ENCODE data around the gene AGPAT3.

AGPAT3 gene

GRCh38 chr21:43982489-43983078, 117.6 kb downstream of the AGPAT3 start:
- DNase-seq: no peak

- no peak for DNase-seq
Observed at GRCh38 chr21:43983390-43983789, 118.4 kb downstream of the AGPAT3 start.

GRCh38 chr21:43983860-43984420, 118.9 kb downstream of the AGPAT3 start:
- DNase-seq: no peak

- DNase-seq: no peak
Observed at GRCh38 chr21:43984905-43985689, 120.1 kb downstream of the AGPAT3 start.

GRCh38 chr21:43985690-43986251, 120.7 kb downstream of the AGPAT3 start:
- no peak for DNase-seq

GRCh38 chr21:43986544-43987451, 121.8 kb downstream of the AGPAT3 start:
- DNase-seq: no peak

- no peak for DNase-seq
Observed at GRCh38 chr21:43987509-43987908, 122.5 kb downstream of the AGPAT3 start.

GRCh38 chr21:43988016-43988415, 123.0 kb downstream of the AGPAT3 start:
- no peak for DNase-seq

- DNase-seq: no peak
Observed at GRCh38 chr21:43988506-43989230, 123.6 kb downstream of the AGPAT3 start.

GRCh38 chr21:43989401-43989800, 124.4 kb downstream of the AGPAT3 start:
- DNase-seq: no peak

- DNase-seq: no peak
Observed at GRCh38 chr21:43991447-43991991, 126.5 kb downstream of the AGPAT3 start.

- DNase-seq: no peak
Observed at GRCh38 chr21:43992121-43992520, 127.1 kb downstream of the AGPAT3 start.

- no peak for DNase-seq
Observed at GRCh38 chr21:43993420-43993934, 128.5 kb downstream of the AGPAT3 start.

GRCh38 chr21:43994085-43994484, 129.1 kb downstream of the AGPAT3 start:
- DNase-seq: no peak

- no peak for DNase-seq
Observed at GRCh38 chr21:43994646-43995045, 129.6 kb downstream of the AGPAT3 start.

- DNase-seq: no peak
Observed at GRCh38 chr21:43995521-43996105, 130.6 kb downstream of the AGPAT3 start.

GRCh38 chr21:43997766-43998742, 133.0 kb downstream of the AGPAT3 start:
- no peak for DNase-seq

GRCh38 chr21:44000360-44000759, 135.3 kb downstream of the AGPAT3 start:
- DNase-seq: no peak

- no peak for DNase-seq
Observed at GRCh38 chr21:44002511-44002910, 137.5 kb downstream of the AGPAT3 start.
